Transverse colon (tissue), 4 donors: ENCODE measurements around the gene PLA2G4F.

ENCODE experiments used
- POLR2AphosphoS5 ChIP-seq, 3 donors: sonication (generic); formaldehyde crosslinking; IDR thresholded peaks; one replicate each; pipeline ENCODE4 v1.6.1; 2016; ENCODE audit warnings: antibody characterized with exemption in 3 of 3
- TF ChIP-seq, protein P1 (sequence below), 5 experiments: fragments of 200-600 bp in 3 of 5; fragments of 450-650 bp in 2 of 5; sonication (generic) in 3 of 5; IDR thresholded peaks; 1 replicate in 2 of 5; 2 replicates in 3 of 5; pipeline ENCODE4 v1.5.1; 2016 to 2017; ENCODE audit warnings: antibody characterized with exemption in 5 of 5, inconsistent platforms in 3 of 5, mild to moderate bottlenecking in 2 of 5, moderate library complexity in 1 of 5

DNA sequence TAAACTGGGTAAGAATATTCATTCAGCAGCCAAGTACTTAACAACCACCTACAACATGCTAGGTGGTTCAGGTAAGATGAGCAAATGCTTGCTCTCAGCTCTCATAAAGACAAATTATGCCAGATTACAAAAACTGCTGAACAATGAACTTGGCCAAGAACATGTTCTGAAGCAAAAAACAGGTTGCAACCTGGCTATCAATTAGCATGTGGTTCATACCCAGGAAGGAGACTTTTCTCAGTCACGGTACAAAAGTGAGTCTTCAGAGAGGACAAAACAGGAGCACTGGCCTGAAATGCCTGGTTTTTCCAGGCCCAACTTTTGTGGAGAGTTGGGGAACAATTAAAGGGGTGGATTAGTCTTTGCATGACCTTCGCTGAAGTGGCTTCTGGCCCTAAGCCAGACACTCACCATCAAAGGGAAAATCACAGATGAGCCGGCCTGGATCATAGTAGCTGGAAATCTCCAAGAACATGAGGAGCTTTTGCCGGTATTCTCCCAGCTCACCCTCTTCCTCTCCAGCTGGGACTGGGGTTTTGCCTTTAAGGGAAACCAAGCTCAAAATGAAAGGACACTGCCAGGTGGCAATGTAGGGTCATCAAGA is 7.6 kb upstream of the PLA2G4F start:
- TF ChIP-seq, protein P1, sequence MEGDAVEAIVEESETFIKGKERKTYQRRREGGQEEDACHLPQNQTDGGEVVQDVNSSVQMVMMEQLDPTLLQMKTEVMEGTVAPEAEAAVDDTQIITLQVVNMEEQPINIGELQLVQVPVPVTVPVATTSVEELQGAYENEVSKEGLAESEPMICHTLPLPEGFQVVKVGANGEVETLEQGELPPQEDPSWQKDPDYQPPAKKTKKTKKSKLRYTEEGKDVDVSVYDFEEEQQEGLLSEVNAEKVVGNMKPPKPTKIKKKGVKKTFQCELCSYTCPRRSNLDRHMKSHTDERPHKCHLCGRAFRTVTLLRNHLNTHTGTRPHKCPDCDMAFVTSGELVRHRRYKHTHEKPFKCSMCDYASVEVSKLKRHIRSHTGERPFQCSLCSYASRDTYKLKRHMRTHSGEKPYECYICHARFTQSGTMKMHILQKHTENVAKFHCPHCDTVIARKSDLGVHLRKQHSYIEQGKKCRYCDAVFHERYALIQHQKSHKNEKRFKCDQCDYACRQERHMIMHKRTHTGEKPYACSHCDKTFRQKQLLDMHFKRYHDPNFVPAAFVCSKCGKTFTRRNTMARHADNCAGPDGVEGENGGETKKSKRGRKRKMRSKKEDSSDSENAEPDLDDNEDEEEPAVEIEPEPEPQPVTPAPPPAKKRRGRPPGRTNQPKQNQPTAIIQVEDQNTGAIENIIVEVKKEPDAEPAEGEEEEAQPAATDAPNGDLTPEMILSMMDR (IDR thresholded peaks at IDR 0.05), result no peak
- no peak for TF ChIP-seq POLR2AphosphoS5 (IDR thresholded peaks at IDR 0.05)
